Mucosa of stomach (tissue), 1 donor: ENCODE measurements around the gene DENND4C.
A peak's percentile ranks its signal among the peaks of the same experiment; 100 is the strongest.
"Not testable (repeated sequence)": the region's sequence is repeated elsewhere in the genome, so short reads cannot be mapped to it uniquely, and the experiment has no call there.

ENCODE experiments used
- H3K27me3 ChIP-seq: one replicate; pipeline ENCODE4 v1.7.0; 2013; ENCODE audit warnings: mild to moderate bottlenecking, low read length; ENCODE audit not compliant: control insufficient read depth, insufficient read depth
- H3K36me3 ChIP-seq: one replicate; pipeline ENCODE4 v1.7.0; 2013; ENCODE audit warnings: low read length; ENCODE audit not compliant: control insufficient read depth, insufficient read depth
- H3K4me1 ChIP-seq: one replicate; pipeline ENCODE4 v1.7.0; 2013; ENCODE audit warnings: mild to moderate bottlenecking, low read length; ENCODE audit not compliant: control insufficient read depth, insufficient read depth
- H3K4me3 ChIP-seq: one replicate; pipeline ENCODE4 v1.7.0; 2013; ENCODE audit warnings: low read length
- H3K9ac ChIP-seq: one replicate; pipeline ENCODE4 v1.7.0; 2013; ENCODE audit warnings: mild to moderate bottlenecking, low read length, moderate library complexity
- H3K9me3 ChIP-seq: one replicate; pipeline ENCODE4 v1.7.0; 2013; ENCODE audit warnings: mild to moderate bottlenecking, low read length, moderate library complexity; ENCODE audit not compliant: control insufficient read depth
- donor health status: Pancreatic carcinoma.

DENND4C gene

GRCh38 chr9:19381656-19382055, 151.2 kb downstream of the DENND4C start:
- H3K36me3 ChIP-seq: no peaks in the 10 kb centered on the region

GRCh38 chr9:19385212-19385611, 154.7 kb downstream of the DENND4C start:
- not testable (repeated sequence) for H3K4me1 ChIP-seq, H3K36me3 ChIP-seq, H3K9me3 ChIP-seq, H3K4me3 ChIP-seq, H3K27me3 ChIP-seq, H3K9ac ChIP-seq

More at GRCh38 chr9:19381656-19382055, 151.2 kb downstream of the DENND4C start:
- Histone ChIP-seq H3K9me3 (no peaks in the 10 kb centered on the region), H3K9ac (no peak overlapping the region), H3K4me3 (no peak overlapping the region), H3K27me3 (no peaks in the 10 kb centered on the region), H3K4me1 (peaks cover 4% of the 10 kb centered on the region)

DNA sequence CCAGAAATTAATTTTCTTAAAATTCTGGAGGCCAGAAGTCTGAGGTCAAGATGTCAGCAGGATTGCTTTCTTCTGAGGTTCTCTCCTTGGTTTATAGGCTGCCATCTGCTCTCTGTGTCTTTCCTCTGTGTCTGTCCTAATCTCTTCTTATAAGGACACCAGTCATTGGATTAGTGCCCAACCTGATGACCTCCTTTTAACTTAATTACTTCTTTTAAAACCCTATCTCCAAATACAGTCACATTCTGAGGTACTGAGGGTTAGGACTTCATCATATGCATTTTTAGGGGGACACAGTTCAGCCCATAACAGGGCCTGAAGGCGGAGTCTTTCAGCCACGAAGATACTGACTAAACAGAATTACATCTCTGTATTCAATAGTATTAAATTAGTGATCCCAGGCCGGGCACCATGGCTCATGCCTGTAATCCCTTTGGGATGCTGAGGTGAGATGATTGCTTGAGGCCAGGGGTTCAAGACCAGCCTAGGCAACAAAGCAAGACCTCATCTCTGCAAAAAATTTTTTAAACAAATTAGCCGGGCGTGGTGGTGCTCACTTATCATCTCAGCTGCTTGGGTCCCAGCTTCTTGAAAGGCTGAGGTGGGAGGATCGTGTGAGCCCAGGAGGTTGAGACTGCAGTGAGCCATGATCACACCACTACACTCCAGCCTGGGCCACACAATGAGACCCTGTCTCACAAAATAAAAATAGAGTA, 155.5 kb downstream of the DENND4C start:
- peaks cover 4% of the 10 kb centered on the region for H3K4me1 ChIP-seq
- no peak overlapping the region for H3K9ac ChIP-seq
- H3K27me3 ChIP-seq: no peaks in the 10 kb centered on the region
- no peaks in the 10 kb centered on the region for H3K36me3 ChIP-seq
- H3K9me3 ChIP-seq: no peaks in the 10 kb centered on the region
- no peak overlapping the region for H3K4me3 ChIP-seq

DNA sequence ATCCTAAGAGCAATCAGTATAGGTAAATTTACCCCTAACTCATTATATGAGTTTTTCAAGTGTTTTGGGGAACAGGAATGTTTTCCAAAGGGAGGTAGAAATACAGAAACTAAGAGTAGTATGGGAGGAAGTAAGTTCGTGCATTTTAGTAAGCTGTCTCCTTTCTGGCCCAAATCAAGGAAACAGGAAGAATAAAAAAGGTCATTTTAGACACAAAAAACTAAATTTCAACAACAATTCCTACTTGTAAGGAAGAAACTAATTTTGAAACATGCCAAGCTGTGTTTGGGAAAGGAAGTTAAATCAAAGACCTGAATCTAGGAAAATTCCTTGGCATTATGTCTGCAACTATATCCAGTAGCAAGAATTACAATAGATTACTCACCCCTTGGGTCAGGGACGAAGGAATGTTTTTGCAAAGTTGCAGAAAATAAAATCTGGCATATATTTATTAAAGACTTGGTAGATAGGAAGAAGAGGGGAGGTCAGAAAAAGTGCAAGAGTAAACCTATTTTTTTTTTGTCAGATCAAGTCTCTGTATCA, 156.1 kb downstream of the DENND4C start:
- Histone ChIP-seq H3K9ac (no peak overlapping the region), H3K4me3 (no peak overlapping the region), H3K4me1 (no peaks in the 10 kb centered on the region), H3K36me3 (no peaks in the 10 kb centered on the region), H3K9me3 (no peaks in the 10 kb centered on the region), H3K27me3 (no peaks in the 10 kb centered on the region)

DNA sequence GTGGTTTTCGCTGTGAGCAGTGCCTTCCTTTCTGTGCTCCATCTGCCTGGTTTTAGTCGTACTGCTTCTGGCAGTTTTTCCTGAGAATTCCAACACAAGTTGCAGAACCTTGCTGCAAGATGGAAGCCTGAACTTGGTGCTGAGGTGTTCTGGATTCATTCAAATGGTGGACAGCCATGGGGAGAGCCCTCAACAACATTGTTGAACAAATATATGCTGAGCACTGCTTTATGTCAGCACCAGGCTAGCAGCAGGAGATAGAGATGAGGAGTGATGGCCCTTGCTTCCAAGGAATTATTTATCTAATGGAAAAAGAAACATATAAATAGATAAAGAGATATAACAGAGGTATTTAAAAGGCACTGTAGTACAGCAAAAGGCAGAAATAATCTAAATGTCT, 156.8 kb downstream of the DENND4C start:
- Histone ChIP-seq H3K27me3 (no peaks in the 10 kb centered on the region), H3K9ac (no peak overlapping the region), H3K36me3 (no peaks in the 10 kb centered on the region), H3K4me3 (no peak overlapping the region), H3K9me3 (no peaks in the 10 kb centered on the region), H3K4me1 (no peaks in the 10 kb centered on the region)

DNA sequence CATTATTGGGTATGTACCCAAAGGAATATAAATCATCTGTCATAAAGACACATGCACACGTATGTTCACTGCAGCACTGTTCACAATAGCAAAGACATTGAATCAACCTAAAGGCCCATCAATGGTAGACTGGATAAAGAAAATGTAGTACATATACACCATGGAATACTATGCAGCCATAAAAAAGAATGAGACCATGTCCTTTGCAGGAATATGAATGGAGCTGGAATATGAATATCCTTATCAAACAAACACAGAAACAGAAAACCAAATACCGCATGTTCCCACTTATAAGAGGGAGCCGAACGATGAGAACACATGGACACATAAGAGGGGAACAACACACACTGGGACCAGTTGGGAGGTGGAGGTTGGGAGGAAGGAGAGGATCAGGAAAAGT, 159.0 kb downstream of the DENND4C start:
- not testable (repeated sequence) for H3K36me3 ChIP-seq

DNA sequence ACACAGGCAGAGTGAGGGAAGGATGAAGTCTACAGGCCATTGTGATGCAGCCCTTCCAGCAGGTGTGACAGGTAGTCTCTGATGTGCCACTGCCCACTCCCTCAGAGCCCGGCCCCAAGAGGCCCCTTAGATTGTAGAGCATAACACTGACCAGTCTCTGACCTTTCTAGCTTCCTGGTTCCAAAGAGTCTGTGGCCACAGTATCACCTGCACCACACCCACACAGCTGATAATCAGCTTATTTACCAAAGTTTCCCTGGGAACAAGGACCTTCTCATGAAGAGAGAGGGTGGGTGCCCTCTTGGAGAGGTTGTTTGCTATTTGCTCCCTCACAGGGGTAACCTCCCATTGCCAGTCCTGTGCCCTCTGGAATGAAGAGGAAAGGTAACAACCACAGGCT, 167.4 kb downstream of the DENND4C start:
- Histone ChIP-seq H3K9me3 (peaks cover 7% of the 10 kb centered on the region), H3K4me3 (no peak overlapping the region), H3K9ac (peak overlapping the region; percentile 56), H3K4me1 (peaks cover 41% of the 10 kb centered on the region), H3K36me3 (no peaks in the 10 kb centered on the region), H3K27me3 (no peaks in the 10 kb centered on the region)

More for the DNA sequence above, 159.0 kb downstream of the DENND4C start:
- not testable (repeated sequence) for H3K4me1 ChIP-seq, H3K9me3 ChIP-seq, H3K9ac ChIP-seq, H3K4me3 ChIP-seq, H3K27me3 ChIP-seq

- H3K36me3 ChIP-seq, H3K9me3 ChIP-seq, H3K4me3 ChIP-seq, H3K27me3 ChIP-seq, H3K9ac ChIP-seq: not testable (repeated sequence)
- H3K4me1 ChIP-seq: peaks cover 47% of the 10 kb centered on the region
These were observed 172.7 kb downstream of the DENND4C start for GRCh38 chr9:19403231-19403630.

- Histone ChIP-seq H3K4me1 (peaks cover 35% of the 10 kb centered on the region), H3K9me3 (peaks cover 7% of the 10 kb centered on the region), H3K4me3 (no peak overlapping the region), H3K9ac (peak overlapping the region; percentile 51), H3K27me3 (no peaks in the 10 kb centered on the region), H3K36me3 (no peaks in the 10 kb centered on the region)
These were observed 174.0 kb downstream of the DENND4C start for GRCh38 chr9:19404283-19405075.

DNA sequence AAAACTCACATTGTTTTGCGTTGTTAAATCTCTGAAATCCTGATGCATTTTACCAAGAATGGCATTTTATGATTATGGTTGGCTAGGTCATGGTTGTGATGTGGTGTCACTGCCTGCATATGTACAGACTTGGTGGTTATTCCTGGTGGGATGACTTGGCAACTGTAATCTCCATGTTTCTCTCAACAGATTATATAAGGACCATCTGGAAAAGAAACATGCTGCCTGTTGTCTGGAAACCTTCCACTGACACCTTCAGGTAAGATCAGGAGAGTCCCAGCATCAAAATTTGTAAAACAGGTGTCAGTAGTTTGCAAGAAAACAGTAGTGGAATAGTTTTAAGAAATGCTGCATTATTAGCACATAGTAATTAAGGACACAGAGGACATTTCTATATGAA, 175.3 kb downstream of the DENND4C start:
- no peak overlapping the region for H3K4me3 ChIP-seq
- H3K36me3 ChIP-seq: no peaks in the 10 kb centered on the region
- peaks cover 34% of the 10 kb centered on the region for H3K4me1 ChIP-seq
- H3K9me3 ChIP-seq: peaks cover 7% of the 10 kb centered on the region
- H3K9ac ChIP-seq: peak overlapping the region; percentile 38
- H3K27me3 ChIP-seq: no peaks in the 10 kb centered on the region

- Histone ChIP-seq H3K4me1 (peaks cover 43% of the 10 kb centered on the region), H3K4me3 (peak overlapping the region; percentile 92), H3K9ac (peak overlapping the region; percentile 89), H3K9me3 (no peaks in the 10 kb centered on the region), H3K27me3 (no peaks in the 10 kb centered on the region), H3K36me3 (no peaks in the 10 kb centered on the region)
These were observed 177.8 kb downstream of the DENND4C start for GRCh38 chr9:19408316-19408692.

DNA sequence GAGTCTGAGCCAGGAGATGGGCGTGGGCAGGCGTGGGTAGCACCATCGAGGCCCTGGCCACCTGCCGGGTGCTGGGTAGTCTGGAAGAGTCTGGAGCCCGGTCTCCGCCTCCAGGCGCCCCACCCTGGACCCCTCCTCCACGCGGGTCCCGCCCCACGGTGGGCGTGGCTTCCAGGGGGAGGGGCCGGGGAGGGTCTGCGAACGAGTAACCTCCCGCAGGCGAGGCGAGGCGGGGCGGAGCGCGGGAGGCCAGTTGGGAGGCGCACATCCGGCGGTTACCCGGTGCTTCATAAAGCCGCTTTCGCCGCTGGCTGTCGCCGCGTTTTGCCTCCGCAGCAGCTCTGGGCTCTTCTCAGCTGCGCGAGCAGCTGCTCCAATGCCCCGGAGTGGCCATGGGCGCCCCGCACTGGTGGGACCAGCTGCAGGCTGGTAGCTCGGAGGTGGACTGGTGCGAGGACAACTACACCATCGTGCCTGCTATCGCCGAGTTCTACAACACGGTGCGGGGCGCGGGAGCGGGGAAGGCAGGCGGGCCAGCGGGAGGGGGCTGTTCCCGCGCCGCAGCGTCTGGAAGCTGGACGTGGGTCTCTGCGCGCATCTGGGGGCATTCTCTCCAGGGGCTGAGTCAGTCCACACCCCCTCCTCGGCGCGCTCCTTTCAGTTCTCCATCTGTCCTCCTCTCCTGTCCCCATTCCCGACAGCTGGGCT, 178.4 kb downstream of the DENND4C start, which contains the start of gene ACER2:
Gene ACER2 (plus strand): TSS at position 317 of the 708 bp plus-strand sequence. CDS start 76 bp downstream, at position 393.
- Histone ChIP-seq H3K4me1 (peaks cover 43% of the 10 kb centered on the region), H3K27me3 (no peaks in the 10 kb centered on the region), H3K9me3 (no peaks in the 10 kb centered on the region), H3K4me3 (peak within 1 kb of the TSS; percentile 92), H3K9ac (peak within 1 kb of the TSS; percentile 93), H3K36me3 (no peaks in the 10 kb centered on the region)
